Right ventricle myocardium inferior (tissue), 1 donor: ENCODE results near the gene ENTPD1. TPM values are rescaled to one million over a fixed set of nuclear protein-coding genes. Genes with fewer than 3 reads are reported as not detected.
"Not testable (repeated sequence)": the region's sequence is repeated elsewhere in the genome, so short reads cannot be mapped to it uniquely, and the experiment has no call there.

Source experiments
- ATAC-seq: fragments of 200-7000 bp; cut with Tn5 transposase; one replicate; pipeline ENCODE4 v1.9.1; 2020; ENCODE audit warnings: mild to moderate bottlenecking, moderate library complexity
- DNase-seq: peaks from one replicate; pipeline ENCODE4 v3.0.0; 2021; ENCODE audit errors: missing footprints
- intact Hi-C: fragments of 100-400 bp; cut with DNase I; formaldehyde crosslinking; loops from one replicate; pipeline ENCODE4 v1.11.0; 2022
- total RNA-seq: library from RNA; stranded (reverse); fragmentation: NEBNext Ultra II Directional; extraction: Animal tissue kit (Norgen Biotek cat#: 25700); gene quantifications from one replicate; pipeline ENCODE4 v1.2.1, GENCODE V29; 2021
- donor health status: DM: no; HTN: yes; CAD: no; lungs with severe emphysema.

ENTPD1 gene
- total RNA-seq, 1 donor from 2014 or later, result 6.3 TPM

DNA sequence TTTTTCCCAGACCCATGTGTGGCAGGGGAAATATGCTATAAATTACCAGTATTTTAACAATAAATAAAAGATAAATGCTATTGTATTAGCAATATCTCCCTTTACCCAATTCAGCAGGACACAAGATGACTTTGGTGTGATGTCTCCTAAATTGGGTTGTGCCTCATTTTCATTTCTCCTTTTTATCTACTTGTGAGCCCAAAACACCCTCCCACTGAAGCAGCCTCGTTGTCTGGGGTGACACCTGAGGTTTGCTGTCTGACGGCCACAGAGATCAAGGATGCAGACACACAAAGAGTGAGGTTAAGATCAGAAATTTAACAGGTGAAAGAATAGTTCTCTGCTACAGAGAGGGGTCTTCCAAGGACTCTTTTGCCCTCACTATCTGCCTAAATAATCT, 124.7 kb downstream of the ENTPD1 start:
- no peak for ATAC-seq
- intact Hi-C loops, result no loop called here
- no peak for DNase-seq

DNA sequence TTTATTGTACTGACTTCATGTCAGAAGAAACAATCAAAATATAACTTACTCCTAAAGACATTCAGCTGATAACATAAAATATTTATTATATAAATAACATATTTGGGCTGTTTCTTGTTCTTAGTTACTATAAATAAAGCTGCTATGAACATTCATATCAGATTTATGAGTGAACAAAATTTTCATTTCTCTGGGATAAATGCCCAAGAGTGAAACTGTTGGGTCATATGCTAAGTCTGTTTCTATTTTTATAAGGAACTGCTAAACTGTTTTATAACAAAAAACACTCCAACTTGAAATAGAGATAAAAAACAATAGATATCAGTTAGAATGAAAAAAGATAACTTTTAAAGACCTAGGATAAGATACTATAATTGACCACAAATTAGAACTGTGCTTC, 125.4 kb downstream of the ENTPD1 start:
- DNase-seq (no peak), ATAC-seq (no peak)
- intact Hi-C loops, result no loop called here

DNA sequence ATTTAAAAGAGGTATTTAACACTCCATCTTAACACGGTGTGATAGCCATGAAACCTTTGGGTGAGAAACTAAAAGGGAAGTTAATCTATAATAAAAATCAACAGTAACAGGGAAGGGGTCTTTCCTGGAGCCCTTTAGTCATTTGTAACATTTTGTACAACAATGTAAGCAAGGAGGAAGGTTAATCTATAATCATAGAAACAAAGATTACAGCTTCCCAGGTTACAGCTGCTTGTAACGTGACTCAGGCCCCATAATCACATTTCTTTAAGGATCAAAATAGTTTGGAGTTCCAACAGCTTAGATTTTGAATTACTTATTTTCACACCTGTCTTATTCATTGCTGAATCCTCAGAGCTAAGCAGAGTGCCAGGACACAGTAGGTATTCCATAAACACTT, 133.9 kb downstream of the ENTPD1 start:
- DNase-seq (no peak), ATAC-seq (no peak)
- intact Hi-C loops, result no loop called here

DNA sequence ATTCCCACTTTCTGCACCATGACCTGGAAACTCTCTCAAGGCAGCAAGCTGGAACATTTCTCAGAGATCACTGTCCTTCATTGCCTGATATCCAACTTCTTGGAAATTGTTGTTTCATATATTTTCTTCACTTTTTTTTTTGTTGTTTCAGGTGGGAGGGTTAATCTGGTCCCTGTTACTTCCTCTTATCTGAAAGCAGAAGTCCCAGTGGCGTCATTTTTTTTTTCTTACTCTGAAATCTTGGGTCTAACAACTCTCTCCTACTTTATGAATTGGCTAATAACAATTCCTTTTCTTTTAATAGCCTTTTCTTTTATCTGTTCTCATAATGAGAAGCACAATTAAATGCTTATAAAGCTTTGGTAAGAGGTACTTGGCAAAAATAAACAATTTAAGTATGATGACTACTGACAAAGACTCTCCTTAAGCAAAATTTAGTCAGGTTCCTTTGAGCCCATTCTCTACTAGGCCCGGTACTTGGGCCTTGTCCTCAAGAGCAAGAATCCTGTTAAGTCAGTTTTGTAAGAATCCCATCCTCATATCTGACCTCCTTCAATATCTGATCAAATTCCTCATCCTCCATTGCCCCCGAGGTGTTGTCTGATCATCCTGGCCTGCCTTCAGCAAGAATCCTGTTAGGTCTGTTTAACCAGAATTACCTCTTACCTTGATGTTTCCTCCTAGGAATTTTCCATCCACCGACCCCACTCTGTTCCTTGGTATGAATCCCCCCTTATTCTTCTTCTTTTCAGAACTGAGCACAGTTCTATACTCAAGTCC, 140.3 kb downstream of the ENTPD1 start:
- intact Hi-C loops, result no loop called here
- no peak for ATAC-seq
- no peak for DNase-seq

GRCh38 chr10:95905897-95906580, 150.1 kb downstream of the ENTPD1 start:
- intact Hi-C loops, DNase-seq, ATAC-seq: not testable (repeated sequence)

DNA sequence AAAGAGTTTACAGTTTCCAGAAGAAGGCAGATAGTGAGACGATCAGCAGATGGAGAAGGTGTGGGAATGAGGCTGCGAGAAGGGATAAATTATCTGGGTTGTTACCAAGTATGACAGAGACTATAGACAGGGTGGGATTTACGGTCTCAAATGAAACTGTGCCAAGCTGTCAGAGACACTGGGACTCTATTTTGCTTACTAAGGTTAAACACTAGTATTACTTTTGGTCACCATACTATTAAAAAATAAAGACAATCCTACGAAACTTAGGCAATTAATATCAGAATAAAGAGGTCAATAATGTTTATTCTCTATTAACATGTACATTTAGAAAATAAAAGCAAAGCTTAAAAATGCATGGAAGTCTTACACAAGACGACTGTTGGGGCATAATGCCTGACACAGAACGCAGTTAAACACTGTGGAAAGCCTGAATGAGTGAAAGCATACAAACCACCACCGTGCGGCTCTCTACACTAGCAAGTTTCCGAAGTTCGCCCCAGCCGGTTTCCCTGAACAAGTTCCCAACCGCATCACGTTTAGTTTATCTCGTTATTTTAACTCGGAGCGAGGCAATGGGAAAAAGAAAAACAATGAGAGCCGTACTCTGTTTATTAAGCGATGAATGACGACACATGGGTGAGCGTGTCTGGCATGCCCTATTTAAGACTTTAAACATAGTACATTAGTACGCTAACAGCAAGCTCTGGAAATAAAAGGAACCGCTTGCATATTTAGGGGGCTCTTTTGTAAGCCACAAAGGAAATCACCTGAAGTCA, 150.9 kb downstream of the ENTPD1 start:
- intact Hi-C loops, result no loop called here
- peak; percentile 35 for ATAC-seq
- DNase-seq, result peak; percentile 52

GRCh38 chr10:95907456-95908253, 151.7 kb downstream of the ENTPD1 start, which contains the start of gene CC2D2B:
Gene CC2D2B (plus strand): TSS chr10:95907975. CDS start chr10:95911324, 3,349 bp downstream.
- intact Hi-C loops, result no loop called here
- DNase-seq (peak; percentile 90), ATAC-seq (peak; percentile 97)

- intact Hi-C loops, result no loop called here
- no peak for DNase-seq
- ATAC-seq, result no peak
Observed at GRCh38 chr10:95908450-95908849, 152.5 kb downstream of the ENTPD1 start.

- intact Hi-C loops, result no loop called here
- no peak for DNase-seq
- ATAC-seq, result no peak
Observed at GRCh38 chr10:95909561-95909960, 153.6 kb downstream of the ENTPD1 start.

DNA sequence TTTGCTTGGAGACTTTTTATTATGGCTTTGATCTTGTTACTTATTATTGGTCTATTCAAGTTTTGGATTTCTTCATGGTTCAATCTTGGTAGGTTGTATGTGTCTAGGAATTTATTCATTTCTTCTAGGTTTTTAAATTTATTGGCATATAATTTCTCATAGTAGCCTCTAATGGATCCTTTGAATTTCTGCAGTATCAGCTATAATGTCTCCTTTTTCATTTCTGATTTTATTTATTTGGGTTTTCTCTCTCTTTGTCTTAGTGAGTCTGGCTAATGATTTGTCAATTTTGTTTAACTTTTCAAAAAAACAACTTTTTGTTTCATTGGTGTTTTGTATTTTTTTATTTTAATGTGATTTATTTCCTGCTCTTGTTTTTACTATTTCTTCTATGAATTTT, 160.1 kb downstream of the ENTPD1 start:
- intact Hi-C loops, DNase-seq, ATAC-seq: not testable (repeated sequence)

Other genes with a start within 250 kb of the ENTPD1 start
- gene SORBS1, start 194.8 kb upstream of the ENTPD1 start, total RNA-seq, result 666 TPM
- 11.8 TPM for gene ALDH18A1, start 99.5 kb upstream of the ENTPD1 start, total RNA-seq
- gene TCTN3, start 62.2 kb upstream of the ENTPD1 start, total RNA-seq, result 9.7 TPM
- 0.22 TPM for gene CC2D2B, start 151.8 kb downstream of the ENTPD1 start, total RNA-seq